ENCODE data around the gene MATN4.

MATN4 gene

GRCh38 chr20:45248609-45249008, 59.5 kb downstream of the MATN4 start:
- DNase-seq (ENCODE audit: low read depth, low spot score), result no peak

- DNase-seq (ENCODE audit: low read depth, low spot score), result no peak
Measured at GRCh38 chr20:45247865-45248264, 60.2 kb downstream of the MATN4 start.

DNA sequence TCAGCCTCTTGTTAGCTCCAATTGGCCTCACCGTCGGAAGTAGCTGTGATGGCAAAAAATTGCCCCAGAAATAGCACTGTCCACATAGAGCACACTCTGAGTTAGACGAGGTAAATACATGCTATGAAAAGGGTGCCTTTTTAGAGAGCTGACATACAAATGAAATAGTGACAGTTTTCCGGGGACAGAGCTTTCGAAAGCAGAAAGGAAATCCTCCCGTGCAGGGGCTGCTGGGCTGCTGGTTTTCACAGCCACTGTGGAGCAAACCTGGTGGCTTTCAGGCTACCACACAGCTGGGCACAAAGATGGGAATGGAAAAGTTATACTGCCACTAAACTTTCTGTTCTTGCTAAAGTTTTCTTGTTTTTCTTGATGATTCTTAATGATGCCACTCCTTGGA, 62.0 kb downstream of the MATN4 start:
- no peak for DNase-seq (ENCODE audit: low read depth, low spot score)

All from activated naive CD8-positive, alpha-beta T cell treated with anti-CD3 and anti-CD28 coated beads, Interleukin-2, amount 50 U/mL, for 16 hours (primary cell).